ENCODE measurements around the gene TAOK3. TPM values are rescaled to one million over a fixed set of nuclear protein-coding genes. Genes with fewer than 3 reads are reported as not detected.

The TAOK3 gene
- total and polyA plus RNA-seq, 4 donors, result 6.7 to 28.6 (median 19.5) TPM

DNA sequence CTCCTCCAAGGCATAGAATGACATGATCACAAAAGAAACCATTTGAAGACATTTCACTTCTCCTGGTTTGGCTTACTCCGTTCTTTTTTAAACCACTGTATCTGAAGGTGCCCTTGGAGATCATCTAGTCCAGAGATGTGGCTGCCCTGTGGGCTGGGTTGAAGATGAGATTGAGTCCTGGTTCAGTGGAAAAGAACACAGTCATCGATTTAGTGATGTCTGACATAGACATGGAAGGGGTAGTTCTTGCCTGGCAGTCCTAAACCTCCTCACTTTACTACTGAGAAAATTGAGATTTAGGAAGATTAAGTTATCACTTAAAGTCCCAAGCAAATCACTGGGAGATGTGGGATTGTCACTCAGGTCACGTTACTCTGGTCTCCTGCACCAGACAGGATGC lies 271.7 kb downstream of the TAOK3 start:
- TF ChIP-seq MAX (IDR thresholded peaks at IDR 0.05), result no peak
- TF ChIP-seq YY1 (IDR thresholded peaks at IDR 0.05), result no peak
- TF ChIP-seq CTCF (IDR thresholded peaks at IDR 0.05; ENCODE audit: low read depth, low read length, missing input control), result no peak
- TF ChIP-seq RAD21 (IDR thresholded peaks at IDR 0.05), result no peak
- TF ChIP-seq, protein P1, sequence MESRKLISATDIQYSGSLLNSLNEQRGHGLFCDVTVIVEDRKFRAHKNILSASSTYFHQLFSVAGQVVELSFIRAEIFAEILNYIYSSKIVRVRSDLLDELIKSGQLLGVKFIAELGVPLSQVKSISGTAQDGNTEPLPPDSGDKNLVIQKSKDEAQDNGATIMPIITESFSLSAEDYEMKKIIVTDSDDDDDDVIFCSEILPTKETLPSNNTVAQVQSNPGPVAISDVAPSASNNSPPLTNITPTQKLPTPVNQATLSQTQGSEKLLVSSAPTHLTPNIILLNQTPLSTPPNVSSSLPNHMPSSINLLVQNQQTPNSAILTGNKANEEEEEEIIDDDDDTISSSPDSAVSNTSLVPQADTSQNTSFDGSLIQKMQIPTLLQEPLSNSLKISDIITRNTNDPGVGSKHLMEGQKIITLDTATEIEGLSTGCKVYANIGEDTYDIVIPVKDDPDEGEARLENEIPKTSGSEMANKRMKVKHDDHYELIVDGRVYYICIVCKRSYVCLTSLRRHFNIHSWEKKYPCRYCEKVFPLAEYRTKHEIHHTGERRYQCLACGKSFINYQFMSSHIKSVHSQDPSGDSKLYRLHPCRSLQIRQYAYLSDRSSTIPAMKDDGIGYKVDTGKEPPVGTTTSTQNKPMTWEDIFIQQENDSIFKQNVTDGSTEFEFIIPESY (IDR thresholded peaks at IDR 0.05), result no peak
- no peak for DNase-seq (ENCODE audit: low spot score)
- 95% methylated on average over 3 of the region's 3 CpGs for WGBS
- H3K9me3 ChIP-seq (ENCODE audit: control insufficient read depth in 4 of 4, low read length in 3 of 4), result no peaks in the 10 kb centered on the region
- H3K27ac ChIP-seq (ENCODE audit: low read depth in 1 of 2, low read length in 2 of 2), result no peak overlapping the region
- no peaks in the 10 kb centered on the region for H3K36me3 ChIP-seq (ENCODE audit: control insufficient read depth in 4 of 4, insufficient read depth in 3 of 4, low read depth in 1 of 4, low read length in 3 of 4)
- no peak overlapping the region for H3K9ac ChIP-seq (ENCODE audit: low read depth in 1 of 2, low read length in 2 of 2)
- no peak overlapping the region for H3K4me3 ChIP-seq (ENCODE audit: low read depth in 1 of 3, low read length in 3 of 3)
- no peaks in the 10 kb centered on the region for H3K27me3 ChIP-seq (ENCODE audit: control insufficient read depth in 4 of 4, insufficient read depth in 4 of 4, low read length in 3 of 4)
- H3K4me1 ChIP-seq (ENCODE audit: control insufficient read depth in 4 of 4, insufficient read depth in 4 of 4, low read length in 3 of 4), result peaks cover 0 to 15% (median 5%) of the 10 kb centered on the region in 4 donors

Other genes starting within 250 kb of the TAOK3 start
- 100 to 1,000 TPM; 478 to 546 TPM for gene PEBP1, start 236.8 kb downstream of the TAOK3 start, total RNA-seq
- 1,000 to 10,000 TPM in 1 of 2 donors, 100 to 1,000 TPM in 1; 724 to 1,937 TPM for gene PEBP1, start 236.8 kb downstream of the TAOK3 start, polyA plus RNA-seq
- 10 to 100 TPM; 17.4 to 22.8 TPM for gene SUDS3, start 3.6 kb upstream of the TAOK3 start, total RNA-seq
- 1 to 10 TPM; 6.7 to 7.2 TPM for gene SUDS3, start 3.6 kb upstream of the TAOK3 start, polyA plus RNA-seq